Nephron (organoid): ENCODE measurements around the gene IL1F10.

Source experiments
- H3K27ac Mint-ChIP-seq, 3 experiments: 2 replicates each; pipeline ENCODE4 v1.8.0; 2020; ENCODE audit warnings: mixed read lengths in 3 of 3, mild to moderate bottlenecking in 2 of 3, moderate library complexity in 1 of 3
- H3K27me3 Mint-ChIP-seq: 2 replicates; pipeline ENCODE4 v1.8.0; 2021; ENCODE audit warnings: low read depth, mild to moderate bottlenecking, moderate library complexity, mixed read lengths
- H3K36me3 Mint-ChIP-seq: 2 replicates; pipeline ENCODE4 v1.8.0; 2020; ENCODE audit warnings: low read depth, mixed read lengths
- H3K4me1 Mint-ChIP-seq: 2 replicates; pipeline ENCODE4 v1.8.0; 2020; ENCODE audit warnings: mixed read lengths
- H3K4me3 Mint-ChIP-seq, 3 experiments: 2 replicates each; pipeline ENCODE4 v1.8.0; 2020; ENCODE audit warnings: mild to moderate bottlenecking in 3 of 3, mixed read lengths in 3 of 3, moderate library complexity in 2 of 3
- H3K9me3 Mint-ChIP-seq: 2 replicates; pipeline ENCODE4 v1.8.0; 2020; ENCODE audit warnings: mixed read lengths
- CTCF ChIP-seq, 3 experiments: fragments of 200-600 bp; sonication (generic); IDR thresholded peaks; one replicate each; pipeline ENCODE4 v1.5.0; 2021; ENCODE audit warnings: antibody characterized with exemption in 3 of 3; ENCODE audit not compliant: unreplicated experiment in 3 of 3

IL1F10 gene

GRCh38 chr2:113064281-113064680, 3.5 kb upstream of the IL1F10 start:
- H3K4me3 Mint-ChIP-seq, result no peak overlapping the region
- TF ChIP-seq CTCF (IDR thresholded peaks at IDR 0.05; ENCODE audit: unreplicated experiment in 3 of 3), result no peak
- no peak overlapping the region for H3K27ac Mint-ChIP-seq
- H3K27me3 Mint-ChIP-seq, result peaks cover 35% of the 10 kb centered on the region
- H3K4me1 Mint-ChIP-seq, result no peaks in the 10 kb centered on the region
- H3K9me3 Mint-ChIP-seq, result peaks cover 8% of the 10 kb centered on the region
- no peaks in the 10 kb centered on the region for H3K36me3 Mint-ChIP-seq

- Mint-ChIP-seq H3K9me3 (peaks cover 8% of the 10 kb centered on the region), H3K4me3 (no peak overlapping the region), H3K27ac (no peak overlapping the region), H3K36me3 (no peaks in the 10 kb centered on the region), H3K4me1 (no peaks in the 10 kb centered on the region), H3K27me3 (peaks cover 37% of the 10 kb centered on the region)
- TF ChIP-seq CTCF (IDR thresholded peaks at IDR 0.05; ENCODE audit: unreplicated experiment in 3 of 3), result no peak
These were observed 2.9 kb upstream of the IL1F10 start for GRCh38 chr2:113064898-113065297.

GRCh38 chr2:113068249-113068648, 479 bp downstream of the IL1F10 start:
- TF ChIP-seq CTCF (IDR thresholded peaks at IDR 0.05; ENCODE audit: unreplicated experiment in 3 of 3), result no peak
- Mint-ChIP-seq H3K27ac (no peak overlapping the region), H3K9me3 (peaks cover 8% of the 10 kb centered on the region), H3K4me1 (no peaks in the 10 kb centered on the region), H3K4me3 (no peak overlapping the region), H3K27me3 (peaks cover 39% of the 10 kb centered on the region), H3K36me3 (no peaks in the 10 kb centered on the region)

- Mint-ChIP-seq H3K9me3 (peaks cover 6% of the 10 kb centered on the region), H3K27ac (no peak overlapping the region), H3K4me1 (no peaks in the 10 kb centered on the region), H3K36me3 (no peaks in the 10 kb centered on the region), H3K4me3 (no peak overlapping the region), H3K27me3 (peaks cover 38% of the 10 kb centered on the region)
- no peak for TF ChIP-seq CTCF (IDR thresholded peaks at IDR 0.05; ENCODE audit: unreplicated experiment in 3 of 3)
These were observed 1.1 kb downstream of the IL1F10 start for GRCh38 chr2:113068706-113069485.

- no peak overlapping the region for H3K4me3 Mint-ChIP-seq
- H3K36me3 Mint-ChIP-seq, result no peaks in the 10 kb centered on the region
- no peak overlapping the region for H3K27ac Mint-ChIP-seq
- H3K9me3 Mint-ChIP-seq, result peaks cover 5% of the 10 kb centered on the region
- H3K4me1 Mint-ChIP-seq, result no peaks in the 10 kb centered on the region
- TF ChIP-seq CTCF (IDR thresholded peaks at IDR 0.05; ENCODE audit: unreplicated experiment in 3 of 3), result no peak
- peaks cover 34% of the 10 kb centered on the region for H3K27me3 Mint-ChIP-seq
These were observed 2.2 kb downstream of the IL1F10 start for GRCh38 chr2:113069676-113070605.
